Caco-2 (cell line): ENCODE data around the gene PRPF19. TPM values are rescaled to one million over a fixed set of nuclear protein-coding genes. Genes with fewer than 3 reads are reported as not detected.

ENCODE experiments used
- BruUV-seq: library from RNA; stranded (reverse); fragments of 400-500 nt; replicated peaks from 2 replicates; lab custom pipeline; 2021; lab: Mats Ljungman, UMichigan
- CTCF ChIA-PET: fragments of 300-600 bp; sonication (Branson Sonifier 250); formaldehyde crosslinking; loops from one replicate; lab custom pipeline; 2022; ENCODE audit warnings: antibody characterized with exemption; lab: Charles Lee
- POLR2A ChIA-PET: fragments of 300-600 bp; sonication (Branson Sonifier 250); formaldehyde crosslinking; loops from one replicate; lab custom pipeline; 2022; ENCODE audit warnings: antibody characterized with exemption; lab: Charles Lee
- DNase-seq, 2 experiments: peaks; one replicate each; pipeline versions ENCODE4 v3.0.0 to v3.0.0-alpha.2; 2020 to 2022
- H3K27me3 ChIP-seq: replicated peaks from 2 replicates; pipeline ENCODE4 v1.6.0; 2011; ENCODE audit warnings: low read length; ENCODE audit not compliant: control insufficient read depth, insufficient read depth
- H3K36me3 ChIP-seq: 2 replicates; pipeline ENCODE4 v1.5.1; 2011; ENCODE audit warnings: low read length; ENCODE audit not compliant: control insufficient read depth, insufficient read depth
- H3K4me1 ChIP-seq: fragments of 250-450 bp; sonication (Bioruptor Pico); 2 replicates; pipeline ENCODE4 v1.5.1; 2020; ENCODE audit warnings: mild to moderate bottlenecking
- H3K4me3 ChIP-seq: 2 replicates; pipeline ENCODE4 v1.5.1; 2011; ENCODE audit warnings: low read depth, mild to moderate bottlenecking, control low read depth, low read length
- H3K9me3 ChIP-seq: fragments of 250-450 bp; sonication (Bioruptor Pico); 2 replicates; pipeline ENCODE4 v1.5.1; 2020; ENCODE audit warnings: mild to moderate bottlenecking, moderate library complexity
- H3K27ac Mint-ChIP-seq: one replicate; pipeline ENCODE4 v1.8.0; 2022; ENCODE audit warnings: mixed read lengths; ENCODE audit not compliant: unreplicated experiment
- H3K27me3 Mint-ChIP-seq: one replicate; pipeline ENCODE4 v1.8.0; 2022; ENCODE audit warnings: mixed read lengths; ENCODE audit not compliant: insufficient read depth, unreplicated experiment
- H3K36me3 Mint-ChIP-seq: one replicate; pipeline ENCODE4 v1.8.0; 2022; ENCODE audit warnings: mild to moderate bottlenecking, mixed read lengths; ENCODE audit not compliant: insufficient read depth, unreplicated experiment
- H3K4me1 Mint-ChIP-seq: one replicate; pipeline ENCODE4 v1.8.0; 2022; ENCODE audit warnings: low read depth, mixed read lengths; ENCODE audit not compliant: unreplicated experiment
- H3K4me3 Mint-ChIP-seq: one replicate; pipeline ENCODE4 v1.8.0; 2022; ENCODE audit warnings: mild to moderate bottlenecking, moderate library complexity, mixed read lengths; ENCODE audit not compliant: unreplicated experiment
- H3K9me3 Mint-ChIP-seq: one replicate; pipeline ENCODE4 v1.8.0; 2022; ENCODE audit warnings: mixed read lengths; ENCODE audit not compliant: unreplicated experiment
- intact Hi-C: fragments of 100-400 bp; cut with micrococcal nuclease; formaldehyde crosslinking; loops from one replicate; pipeline ENCODE4 v1.10.0; 2022; ENCODE audit not compliant: unreplicated experiment
- total RNA-seq: library from RNA; stranded (reverse); gene quantifications from 2 replicates; pipeline ENCODE4 v1.2.3, GENCODE V29; 2022
- TF ChIP-seq, protein P1 (sequence below), 2 experiments: fragments of 200-600 bp in 1 of 2; IDR thresholded peaks; 1 replicate in 1 of 2; 2 replicates in 1 of 2; pipeline versions ENCODE4 v1.5.1 to v1.8.0; 2011 to 2022; ENCODE audit warnings: antibody characterized with exemption in 1 of 2, control low read depth in 1 of 2, inconsistent platforms in 1 of 2, low read depth in 1 of 2, low read length in 1 of 2, mild to moderate bottlenecking in 1 of 2, moderate library complexity in 1 of 2; ENCODE audit not compliant: insufficient read depth in 1 of 2, severe bottlenecking in 1 of 2, unreplicated experiment in 1 of 2

Gene PRPF19
- total RNA-seq, 1 experiment from 2014 or later: 183 TPM

DNA sequence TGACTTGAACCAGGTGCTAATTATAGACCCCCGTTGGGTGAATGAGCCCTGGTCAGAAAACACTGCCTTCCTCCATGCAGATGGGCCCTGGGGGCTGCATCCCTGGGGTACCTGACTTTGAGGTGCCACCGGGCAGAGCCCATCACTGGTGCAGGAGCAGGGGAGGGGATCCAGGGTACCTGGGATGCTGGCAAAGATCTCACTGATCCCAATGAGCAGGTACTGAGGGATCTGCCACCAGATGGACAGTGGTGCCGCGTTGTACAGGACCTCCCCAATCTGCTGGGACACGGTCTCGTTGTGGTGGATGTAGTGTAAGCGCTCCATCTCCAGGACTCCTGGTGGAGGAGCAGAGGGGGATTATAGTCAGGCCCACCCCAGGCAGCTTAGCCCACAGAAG, 32.9 kb upstream of the PRPF19 start:
- no peak overlapping the region for H3K4me3 ChIP-seq
- no peaks in the 10 kb centered on the region for H3K9me3 Mint-ChIP-seq
- no peaks in the 10 kb centered on the region; the same call in none of the 2 replicates for H3K4me1 ChIP-seq
- H3K27me3 Mint-ChIP-seq: no peaks in the 10 kb centered on the region
- TF ChIP-seq, protein P1, sequence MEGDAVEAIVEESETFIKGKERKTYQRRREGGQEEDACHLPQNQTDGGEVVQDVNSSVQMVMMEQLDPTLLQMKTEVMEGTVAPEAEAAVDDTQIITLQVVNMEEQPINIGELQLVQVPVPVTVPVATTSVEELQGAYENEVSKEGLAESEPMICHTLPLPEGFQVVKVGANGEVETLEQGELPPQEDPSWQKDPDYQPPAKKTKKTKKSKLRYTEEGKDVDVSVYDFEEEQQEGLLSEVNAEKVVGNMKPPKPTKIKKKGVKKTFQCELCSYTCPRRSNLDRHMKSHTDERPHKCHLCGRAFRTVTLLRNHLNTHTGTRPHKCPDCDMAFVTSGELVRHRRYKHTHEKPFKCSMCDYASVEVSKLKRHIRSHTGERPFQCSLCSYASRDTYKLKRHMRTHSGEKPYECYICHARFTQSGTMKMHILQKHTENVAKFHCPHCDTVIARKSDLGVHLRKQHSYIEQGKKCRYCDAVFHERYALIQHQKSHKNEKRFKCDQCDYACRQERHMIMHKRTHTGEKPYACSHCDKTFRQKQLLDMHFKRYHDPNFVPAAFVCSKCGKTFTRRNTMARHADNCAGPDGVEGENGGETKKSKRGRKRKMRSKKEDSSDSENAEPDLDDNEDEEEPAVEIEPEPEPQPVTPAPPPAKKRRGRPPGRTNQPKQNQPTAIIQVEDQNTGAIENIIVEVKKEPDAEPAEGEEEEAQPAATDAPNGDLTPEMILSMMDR (IDR thresholded peaks at IDR 0.05; ENCODE audit: insufficient read depth in 1 of 2, low read depth in 1 of 2, low read length in 1 of 2, severe bottlenecking in 1 of 2, unreplicated experiment in 1 of 2): no peak
- BruUV-seq: no TSS peak
- peak overlapping the region; percentile 28 for H3K27ac Mint-ChIP-seq
- no peaks in the 10 kb centered on the region for H3K9me3 ChIP-seq
- peaks cover 15% of the 10 kb centered on the region for H3K36me3 Mint-ChIP-seq
- no peak overlapping the region for H3K4me3 Mint-ChIP-seq
- DNase-seq: no peak
- peaks cover 13% of the 10 kb centered on the region for H3K4me1 Mint-ChIP-seq
- intact Hi-C loops: no loop called here
- CTCF ChIA-PET: interaction anchor here (1.0 kb wide), 1 partner anchor 356 kb away, joined by 3 read pairs; the partner anchor contains the start of gene VWCE
- no peaks in the 10 kb centered on the region for H3K27me3 ChIP-seq
- POLR2A ChIA-PET: no interaction called here
- no peaks in the 10 kb centered on the region for H3K36me3 ChIP-seq

DNA sequence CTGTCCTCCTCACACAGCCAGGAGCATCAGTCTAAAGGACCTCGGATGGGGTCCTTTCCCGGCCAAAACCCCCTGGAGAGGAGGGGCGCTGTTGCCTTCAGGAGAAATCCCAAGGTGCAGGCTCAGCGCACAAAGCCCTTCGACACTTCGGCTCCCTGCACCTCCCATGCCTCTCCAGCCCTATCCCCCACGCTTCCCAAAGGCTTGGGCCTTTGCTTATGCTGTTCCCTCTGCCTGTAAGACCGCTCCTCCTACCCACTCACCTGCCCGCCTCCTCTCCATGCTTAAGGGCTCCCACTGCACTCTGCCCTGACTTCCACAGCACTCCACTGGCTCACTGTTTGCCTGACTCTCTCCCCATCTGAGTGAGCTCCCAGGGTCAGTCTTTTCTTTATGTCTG, 32.1 kb upstream of the PRPF19 start:
- Mint-ChIP-seq H3K27ac (no peak overlapping the region), H3K4me1 (peaks cover 13% of the 10 kb centered on the region), H3K4me3 (no peak overlapping the region), H3K36me3 (peaks cover 15% of the 10 kb centered on the region), H3K27me3 (no peaks in the 10 kb centered on the region), H3K9me3 (no peaks in the 10 kb centered on the region)
- no peaks in the 10 kb centered on the region; the same call in none of the 2 replicates for H3K4me1 ChIP-seq
- no peaks in the 10 kb centered on the region for H3K27me3 ChIP-seq
- ChIA-PET POLR2A (no interaction called here), CTCF (no interaction called here)
- no TSS peak for BruUV-seq
- H3K4me3 ChIP-seq: no peak overlapping the region
- TF ChIP-seq, protein P1 (IDR thresholded peaks at IDR 0.05; ENCODE audit: insufficient read depth in 1 of 2, low read depth in 1 of 2, low read length in 1 of 2, severe bottlenecking in 1 of 2, unreplicated experiment in 1 of 2): no peak
- no peaks in the 10 kb centered on the region for H3K36me3 ChIP-seq
- H3K9me3 ChIP-seq: no peaks in the 10 kb centered on the region
- DNase-seq: no peak
- intact Hi-C loops: no loop called here

DNA sequence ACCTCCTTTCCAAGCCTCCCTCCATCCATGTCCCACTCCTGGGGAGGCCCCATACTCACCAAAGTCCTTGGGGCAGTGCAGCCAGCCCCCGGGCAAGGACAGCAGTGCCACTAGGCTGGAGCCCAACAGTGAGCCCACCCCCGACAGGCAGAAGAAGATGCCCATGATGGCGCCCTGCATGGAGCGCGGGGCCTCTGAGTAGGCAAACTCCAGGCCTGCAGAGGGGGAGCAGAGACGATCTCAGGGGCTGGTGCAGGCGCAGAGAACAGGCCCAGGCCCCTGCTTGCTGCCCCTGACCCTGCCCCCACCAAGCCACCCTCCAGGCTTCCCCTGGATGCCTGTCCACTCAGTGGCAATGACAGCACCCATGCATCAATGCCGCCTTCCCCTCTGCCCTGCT, 31.4 kb upstream of the PRPF19 start:
- Mint-ChIP-seq H3K27me3 (no peaks in the 10 kb centered on the region), H3K36me3 (peaks cover 19% of the 10 kb centered on the region)

More for the DNA sequence above, 31.4 kb upstream of the PRPF19 start:
- TF ChIP-seq, protein P1 (IDR thresholded peaks at IDR 0.05; ENCODE audit: insufficient read depth in 1 of 2, low read depth in 1 of 2, low read length in 1 of 2, severe bottlenecking in 1 of 2, unreplicated experiment in 1 of 2): no peak
- H3K4me1 Mint-ChIP-seq: peaks cover 13% of the 10 kb centered on the region
- no peak overlapping the region for H3K4me3 Mint-ChIP-seq
- ChIA-PET POLR2A (no interaction called here), CTCF (no interaction called here)
- intact Hi-C loops: no loop called here
- Histone ChIP-seq H3K4me3 (no peak overlapping the region), H3K27me3 (no peaks in the 10 kb centered on the region), H3K4me1 (no peaks in the 10 kb centered on the region; the same call in none of the 2 replicates), H3K9me3 (no peaks in the 10 kb centered on the region), H3K36me3 (no peaks in the 10 kb centered on the region)
- H3K9me3 Mint-ChIP-seq: no peaks in the 10 kb centered on the region
- no TSS peak for BruUV-seq
- H3K27ac Mint-ChIP-seq: no peak overlapping the region
- DNase-seq: no peak
